Measurements from ENCODE around the gene GXYLT2.

GRCh38 chr3:72924055-72924454, 36.2 kb downstream of the GXYLT2 start:
- TF ChIP-seq ZNF274 (IDR thresholded peaks at IDR 0.05; ENCODE audit: low read depth, low read length), result no peak
- no peak for TF ChIP-seq SUZ12 (IDR thresholded peaks at IDR 0.05; ENCODE audit: extremely low read depth, insufficient read depth, insufficient read length)
